B cell (primary cell): Measurements from ENCODE around the gene DMC1.

ENCODE experiments used
- EZH2 ChIP-seq: IDR thresholded peaks from 2 replicates; pipeline ENCODE4 v1.6.1; 2012; ENCODE audit warnings: borderline replicate concordance, low read depth, mild to moderate bottlenecking, moderate library complexity, low read length; ENCODE audit not compliant: insufficient read depth, poor library complexity, severe bottlenecking
- TF ChIP-seq, protein P1 (sequence below): fragments of 200-600 bp; IDR thresholded peaks from one replicate; pipeline ENCODE4 v1.8.0; 2022; ENCODE audit warnings: antibody characterized with exemption, mild to moderate bottlenecking

DNA sequence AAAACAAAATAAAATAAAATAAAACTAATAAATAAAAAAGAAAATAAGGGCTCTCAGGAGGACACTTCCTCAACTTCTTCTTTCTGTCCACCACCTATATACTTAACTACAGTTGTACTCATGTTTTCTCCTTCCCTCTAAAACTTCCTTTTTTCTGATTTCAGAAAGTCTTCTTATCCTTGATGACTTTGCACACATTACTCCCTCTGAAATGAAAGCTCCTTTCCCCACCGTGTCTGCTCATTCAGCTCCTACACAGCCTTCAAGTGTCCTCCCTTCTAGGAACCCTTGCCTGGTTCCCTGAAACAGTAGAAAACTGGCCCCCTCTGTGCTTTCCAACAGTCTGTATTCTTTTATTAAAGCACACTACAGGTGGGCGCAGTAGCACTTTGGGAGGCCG is 45.6 kb downstream of the DMC1 start:
- TF ChIP-seq, protein P1, sequence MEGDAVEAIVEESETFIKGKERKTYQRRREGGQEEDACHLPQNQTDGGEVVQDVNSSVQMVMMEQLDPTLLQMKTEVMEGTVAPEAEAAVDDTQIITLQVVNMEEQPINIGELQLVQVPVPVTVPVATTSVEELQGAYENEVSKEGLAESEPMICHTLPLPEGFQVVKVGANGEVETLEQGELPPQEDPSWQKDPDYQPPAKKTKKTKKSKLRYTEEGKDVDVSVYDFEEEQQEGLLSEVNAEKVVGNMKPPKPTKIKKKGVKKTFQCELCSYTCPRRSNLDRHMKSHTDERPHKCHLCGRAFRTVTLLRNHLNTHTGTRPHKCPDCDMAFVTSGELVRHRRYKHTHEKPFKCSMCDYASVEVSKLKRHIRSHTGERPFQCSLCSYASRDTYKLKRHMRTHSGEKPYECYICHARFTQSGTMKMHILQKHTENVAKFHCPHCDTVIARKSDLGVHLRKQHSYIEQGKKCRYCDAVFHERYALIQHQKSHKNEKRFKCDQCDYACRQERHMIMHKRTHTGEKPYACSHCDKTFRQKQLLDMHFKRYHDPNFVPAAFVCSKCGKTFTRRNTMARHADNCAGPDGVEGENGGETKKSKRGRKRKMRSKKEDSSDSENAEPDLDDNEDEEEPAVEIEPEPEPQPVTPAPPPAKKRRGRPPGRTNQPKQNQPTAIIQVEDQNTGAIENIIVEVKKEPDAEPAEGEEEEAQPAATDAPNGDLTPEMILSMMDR, result no peak
- no peak for TF ChIP-seq EZH2
